ENCODE measurements around the gene KCTD1. TPM values are rescaled to one million over a fixed set of nuclear protein-coding genes. Genes with fewer than 3 reads are reported as not detected.

The KCTD1 gene
- total RNA-seq, 2 donors from 2014 or later = 35.1 to 44.4 TPM

DNA sequence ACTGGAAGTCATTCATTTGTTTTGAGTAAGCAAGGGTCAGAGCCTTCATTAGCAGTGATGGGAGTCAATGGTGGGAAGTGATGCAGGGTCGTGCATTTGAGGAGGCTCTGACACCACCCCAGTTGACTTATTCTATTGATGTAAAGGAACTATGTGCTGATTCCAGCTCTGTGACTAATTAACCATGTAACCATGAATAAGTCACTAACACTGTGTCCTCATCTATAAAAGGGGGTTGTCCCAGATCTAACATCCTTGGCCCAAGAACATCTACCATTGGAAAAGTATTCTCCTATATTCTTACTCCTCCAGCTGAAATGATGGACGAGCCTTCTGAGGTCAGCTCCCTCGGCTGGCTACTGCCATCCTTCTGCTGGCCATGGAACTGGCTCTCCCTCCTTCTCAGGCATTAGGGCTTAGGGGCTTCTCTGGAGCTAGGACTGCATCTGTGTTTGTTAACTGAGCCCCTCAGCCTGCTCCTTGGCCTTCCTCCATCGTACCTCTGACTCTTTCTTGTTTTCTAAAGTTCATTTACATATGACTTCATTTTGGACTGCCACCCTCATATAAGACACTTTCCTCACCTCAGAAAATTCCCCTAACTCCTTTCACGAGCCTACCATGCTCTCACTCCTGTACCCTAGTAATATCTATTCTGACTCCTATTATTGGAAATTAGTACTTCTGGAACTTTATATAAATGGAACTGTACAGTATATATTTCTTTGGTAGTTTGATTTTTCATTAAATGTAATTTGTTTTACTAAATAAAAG is 115.5 kb downstream of the KCTD1 start:
- H3K4me3 ChIP-seq = no peak overlapping the region
- TF ChIP-seq, protein P1, sequence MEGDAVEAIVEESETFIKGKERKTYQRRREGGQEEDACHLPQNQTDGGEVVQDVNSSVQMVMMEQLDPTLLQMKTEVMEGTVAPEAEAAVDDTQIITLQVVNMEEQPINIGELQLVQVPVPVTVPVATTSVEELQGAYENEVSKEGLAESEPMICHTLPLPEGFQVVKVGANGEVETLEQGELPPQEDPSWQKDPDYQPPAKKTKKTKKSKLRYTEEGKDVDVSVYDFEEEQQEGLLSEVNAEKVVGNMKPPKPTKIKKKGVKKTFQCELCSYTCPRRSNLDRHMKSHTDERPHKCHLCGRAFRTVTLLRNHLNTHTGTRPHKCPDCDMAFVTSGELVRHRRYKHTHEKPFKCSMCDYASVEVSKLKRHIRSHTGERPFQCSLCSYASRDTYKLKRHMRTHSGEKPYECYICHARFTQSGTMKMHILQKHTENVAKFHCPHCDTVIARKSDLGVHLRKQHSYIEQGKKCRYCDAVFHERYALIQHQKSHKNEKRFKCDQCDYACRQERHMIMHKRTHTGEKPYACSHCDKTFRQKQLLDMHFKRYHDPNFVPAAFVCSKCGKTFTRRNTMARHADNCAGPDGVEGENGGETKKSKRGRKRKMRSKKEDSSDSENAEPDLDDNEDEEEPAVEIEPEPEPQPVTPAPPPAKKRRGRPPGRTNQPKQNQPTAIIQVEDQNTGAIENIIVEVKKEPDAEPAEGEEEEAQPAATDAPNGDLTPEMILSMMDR (IDR thresholded peaks at IDR 0.05) = no peak
- H3K4me1 ChIP-seq = peaks cover 0 to 23% of the 10 kb centered on the region in 2 donors
- no peak overlapping the region for H3K27ac ChIP-seq
- DNase-seq (ENCODE audit: low spot score) = no peak
- no peaks in the 10 kb centered on the region for H3K9me3 ChIP-seq
- H3K36me3 ChIP-seq = no peaks in the 10 kb centered on the region
- no peaks in the 10 kb centered on the region for H3K27me3 ChIP-seq

DNA sequence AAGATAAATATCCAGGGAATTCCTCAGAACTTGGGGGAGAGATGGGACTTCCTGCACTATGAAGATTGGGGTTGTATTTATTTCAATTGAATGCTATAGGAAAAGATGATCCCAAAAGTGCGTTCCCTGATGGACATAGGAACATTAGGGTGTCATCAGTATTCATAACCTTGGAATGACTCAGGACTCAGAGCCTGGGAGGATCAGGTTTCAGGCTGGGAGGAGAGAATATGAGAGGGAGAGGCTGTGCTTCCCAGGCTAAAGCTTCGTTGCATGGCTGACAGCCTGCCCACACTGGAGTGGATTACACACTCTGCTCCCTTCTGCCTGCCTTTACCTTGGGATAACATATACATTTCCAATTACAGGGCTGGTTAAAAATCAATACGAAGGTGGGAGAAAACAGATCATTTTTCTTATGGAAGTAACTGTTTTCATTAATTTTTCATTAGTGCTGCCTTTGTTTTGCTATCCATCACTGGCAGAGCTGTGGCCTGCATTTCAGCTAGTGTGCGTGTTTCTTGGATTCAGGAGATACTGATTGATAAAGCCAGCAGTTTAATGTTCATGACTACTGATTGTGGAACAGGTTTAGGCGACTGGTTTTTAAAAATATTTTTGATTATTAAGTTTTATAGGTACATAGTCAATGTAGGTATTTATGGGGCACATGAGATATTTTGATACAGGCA is 118.7 kb downstream of the KCTD1 start:
- H3K27me3 ChIP-seq = no peaks in the 10 kb centered on the region
- H3K9me3 ChIP-seq = no peaks in the 10 kb centered on the region
- no peaks in the 10 kb centered on the region for H3K4me1 ChIP-seq
- DNase-seq (ENCODE audit: low spot score) = no peak
- TF ChIP-seq, protein P1 (IDR thresholded peaks at IDR 0.05) = no peak
- no peak overlapping the region for H3K4me3 ChIP-seq
- peak overlapping the region in 1 of 2 donors; percentile 45 for H3K27ac ChIP-seq
- no peaks in the 10 kb centered on the region for H3K36me3 ChIP-seq

DNA sequence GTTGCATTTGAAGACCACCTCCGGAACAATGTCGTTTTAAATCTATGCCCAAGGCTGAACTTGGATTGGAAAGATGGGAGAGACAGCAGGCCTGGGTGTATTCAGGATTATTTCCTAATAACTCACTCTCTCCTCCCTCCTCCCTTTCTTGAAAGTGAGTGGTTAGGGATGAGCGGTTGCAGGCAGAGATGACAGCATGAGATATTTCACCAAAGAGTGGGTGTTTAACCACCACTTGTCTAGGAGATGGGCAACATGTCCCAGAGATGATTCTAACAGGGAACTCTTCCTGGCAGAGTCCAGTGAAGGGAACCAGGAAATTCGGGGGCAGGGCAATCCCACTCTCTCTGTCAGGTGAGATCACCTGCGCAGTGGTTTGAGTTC is 123.2 kb downstream of the KCTD1 start:
- H3K27ac ChIP-seq = no peak overlapping the region
- no peaks in the 10 kb centered on the region for H3K9me3 ChIP-seq
- no peak overlapping the region for H3K4me3 ChIP-seq
- peak; percentile 42 for DNase-seq (ENCODE audit: low spot score)
- TF ChIP-seq, protein P1 (IDR thresholded peaks at IDR 0.05) = no peak
- no peaks in the 10 kb centered on the region for H3K4me1 ChIP-seq
- no peaks in the 10 kb centered on the region for H3K27me3 ChIP-seq
- H3K36me3 ChIP-seq = no peaks in the 10 kb centered on the region

DNA sequence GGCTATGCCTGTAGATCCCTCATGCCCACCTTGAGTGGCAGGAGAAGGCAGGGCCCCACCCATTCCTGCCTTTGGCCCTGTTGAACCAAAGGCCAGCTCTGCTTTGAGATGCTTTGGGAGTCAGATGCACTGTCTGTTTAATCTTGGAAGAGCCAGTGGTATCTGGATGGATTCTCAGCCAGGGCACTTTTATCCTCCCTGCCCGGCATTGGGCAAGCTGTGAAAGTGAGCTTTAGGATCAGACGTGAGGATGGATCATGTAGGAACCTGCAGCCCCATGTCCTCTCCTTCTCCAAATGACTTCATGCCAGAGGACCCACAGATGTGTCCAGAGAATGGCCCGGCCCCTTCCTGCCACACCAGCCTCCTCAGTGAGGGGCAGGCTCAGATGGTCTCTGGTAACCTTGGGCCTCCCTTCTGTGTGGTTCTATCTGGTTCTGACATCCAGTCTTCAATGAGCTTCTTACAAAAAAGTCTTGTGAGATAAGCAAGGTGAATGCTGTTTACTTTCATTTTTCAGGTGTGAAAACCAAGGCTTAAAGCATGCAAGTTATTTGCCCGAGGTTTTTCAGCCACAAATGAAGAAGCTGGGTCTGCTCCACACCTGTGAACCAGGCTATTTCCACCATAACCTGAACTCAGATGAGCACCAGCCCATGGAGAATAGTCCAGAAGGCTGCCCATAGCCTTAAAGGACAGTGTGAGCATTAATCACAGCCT is 123.8 kb downstream of the KCTD1 start:
- Histone ChIP-seq H3K27me3 (no peaks in the 10 kb centered on the region), H3K27ac (no peak overlapping the region), H3K9me3 (no peaks in the 10 kb centered on the region), H3K4me1 (no peaks in the 10 kb centered on the region), H3K36me3 (no peaks in the 10 kb centered on the region), H3K4me3 (no peak overlapping the region)
- DNase-seq (ENCODE audit: low spot score) = peak; percentile 44
- TF ChIP-seq, protein P1 (IDR thresholded peaks at IDR 0.05) = no peak

DNA sequence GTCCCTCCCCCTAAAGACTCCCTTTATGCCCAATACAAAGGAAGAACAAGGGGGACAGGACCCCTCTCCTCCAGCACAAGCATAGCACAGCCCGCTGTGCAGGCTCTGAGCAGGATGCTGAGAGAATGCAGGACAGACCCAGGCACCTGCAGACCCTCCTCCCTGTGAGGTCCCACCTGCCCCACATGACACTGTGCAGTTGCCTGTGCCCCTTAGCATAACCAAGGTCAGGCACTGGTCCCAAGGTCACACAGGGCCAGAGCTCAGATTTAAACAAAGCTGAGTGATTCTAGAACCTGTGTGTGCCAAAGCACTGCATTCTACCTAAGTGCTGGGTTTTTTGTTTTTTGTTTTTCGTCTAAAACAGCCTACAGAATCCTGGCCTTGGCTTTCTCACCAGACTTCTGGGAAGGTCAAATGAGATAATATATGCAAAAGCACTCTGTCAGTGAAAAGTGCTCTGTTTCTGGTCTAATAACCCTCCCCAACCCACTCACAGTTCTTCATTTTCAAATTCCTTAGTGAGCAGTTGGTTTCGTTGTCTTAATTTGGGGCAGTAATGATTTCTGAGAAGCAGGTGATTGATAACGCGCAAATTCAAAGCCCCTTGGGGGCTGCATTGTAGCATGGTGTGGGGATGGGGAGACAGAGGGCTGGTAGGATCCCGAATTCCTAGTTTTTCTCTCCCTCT is 125.7 kb downstream of the KCTD1 start:
- TF ChIP-seq, protein P1 (IDR thresholded peaks at IDR 0.05) = no peak
- Histone ChIP-seq H3K4me1 (no peaks in the 10 kb centered on the region), H3K27ac (no peak overlapping the region), H3K9me3 (no peaks in the 10 kb centered on the region), H3K36me3 (no peaks in the 10 kb centered on the region), H3K4me3 (no peak overlapping the region), H3K27me3 (no peaks in the 10 kb centered on the region)
- DNase-seq (ENCODE audit: low spot score) = no peak

Measured in right atrium auricular region (tissue), 2 donors.